OCI-LY3 (cell line): ENCODE measurements around the gene AHR.

ENCODE experiments used
- CTCF ChIP-seq: fragments of 200-600, 300-600 bp; sonication (generic); IDR thresholded peaks from 2 replicates; pipeline ENCODE4 v1.5.1; 2014; ENCODE audit warnings: antibody characterized with exemption, low read length, low read depth
- EZH2phosphoT487 ChIP-seq: fragments of 200-600 bp; shearing (Covaris generic); IDR thresholded peaks from 2 replicates; pipeline ENCODE4 v1.6.1; 2018; ENCODE audit warnings: antibody characterized with exemption, mixed run types, low read depth

GRCh38 chr7:17329440-17329839 is 31.0 kb downstream of the AHR start:
- TF ChIP-seq EZH2phosphoT487: no peak
- no peak for TF ChIP-seq CTCF
